ENCODE data around the gene QRICH1.
A peak's percentile ranks its signal among the peaks of the same experiment; 100 is the strongest.

The QRICH1 gene

DNA sequence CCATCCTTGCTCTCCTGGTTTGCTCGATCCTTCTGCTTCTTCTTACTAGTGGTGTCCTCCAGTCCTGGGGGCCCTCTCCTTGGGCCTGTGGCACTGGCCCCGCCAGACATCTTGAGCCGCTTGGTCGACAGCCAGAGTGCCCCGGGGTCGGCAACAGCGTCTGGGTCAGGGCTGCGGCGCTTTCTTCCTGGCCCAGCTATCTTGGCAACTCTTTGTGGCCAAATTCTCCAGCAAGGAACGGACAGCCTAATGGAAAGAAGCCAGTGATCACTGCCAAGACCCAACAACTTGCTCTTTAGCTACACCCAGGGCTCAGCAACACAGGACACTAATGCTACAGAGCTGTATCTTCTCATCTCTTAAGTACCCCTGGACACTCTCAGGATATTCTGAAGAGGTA is 25.2 kb upstream of the QRICH1 start:
- TF ChIP-seq, protein P1, sequence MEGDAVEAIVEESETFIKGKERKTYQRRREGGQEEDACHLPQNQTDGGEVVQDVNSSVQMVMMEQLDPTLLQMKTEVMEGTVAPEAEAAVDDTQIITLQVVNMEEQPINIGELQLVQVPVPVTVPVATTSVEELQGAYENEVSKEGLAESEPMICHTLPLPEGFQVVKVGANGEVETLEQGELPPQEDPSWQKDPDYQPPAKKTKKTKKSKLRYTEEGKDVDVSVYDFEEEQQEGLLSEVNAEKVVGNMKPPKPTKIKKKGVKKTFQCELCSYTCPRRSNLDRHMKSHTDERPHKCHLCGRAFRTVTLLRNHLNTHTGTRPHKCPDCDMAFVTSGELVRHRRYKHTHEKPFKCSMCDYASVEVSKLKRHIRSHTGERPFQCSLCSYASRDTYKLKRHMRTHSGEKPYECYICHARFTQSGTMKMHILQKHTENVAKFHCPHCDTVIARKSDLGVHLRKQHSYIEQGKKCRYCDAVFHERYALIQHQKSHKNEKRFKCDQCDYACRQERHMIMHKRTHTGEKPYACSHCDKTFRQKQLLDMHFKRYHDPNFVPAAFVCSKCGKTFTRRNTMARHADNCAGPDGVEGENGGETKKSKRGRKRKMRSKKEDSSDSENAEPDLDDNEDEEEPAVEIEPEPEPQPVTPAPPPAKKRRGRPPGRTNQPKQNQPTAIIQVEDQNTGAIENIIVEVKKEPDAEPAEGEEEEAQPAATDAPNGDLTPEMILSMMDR (IDR thresholded peaks at IDR 0.05; ENCODE audit: low read depth, low read length, poor library complexity, severe bottlenecking), result no peak
- no peak for TF ChIP-seq EZH2phosphoT487 (IDR thresholded peaks at IDR 0.05; ENCODE audit: borderline replicate concordance, low read length)
- H3F3A ChIP-seq (ENCODE audit: control insufficient read depth, insufficient read depth), result peaks cover 9% of the 10 kb centered on the region
- no peaks in the 10 kb centered on the region for H3K9me3 ChIP-seq (ENCODE audit: control insufficient read depth, insufficient read depth, low read length)
- no peaks in the 10 kb centered on the region for H4K20me1 ChIP-seq (ENCODE audit: control insufficient read depth, insufficient read depth, low read depth, low read length)
- H3K4me1 ChIP-seq (ENCODE audit: control insufficient read depth, low read length), result peaks cover 18% of the 10 kb centered on the region
- peaks cover 19% of the 10 kb centered on the region for H3K79me2 ChIP-seq (ENCODE audit: control insufficient read depth, low read length)
- peak overlapping the region; percentile 92 for H3K4me2 ChIP-seq (ENCODE audit: low read length)
- H3K36me3 ChIP-seq (ENCODE audit: control insufficient read depth, low read length), result peaks cover 59% of the 10 kb centered on the region
- no peaks in the 10 kb centered on the region for H3K27me3 ChIP-seq (ENCODE audit: control insufficient read depth, low read length)
- no peak overlapping the region for H3K27ac ChIP-seq (ENCODE audit: low read depth, low read length)
- no peaks in the 10 kb centered on the region for H3K9me2 ChIP-seq (replicated peaks; ENCODE audit: control insufficient read depth, low read length)
- peak overlapping the region; percentile 98 for H3K4me3 ChIP-seq (ENCODE audit: low read length)

DNA sequence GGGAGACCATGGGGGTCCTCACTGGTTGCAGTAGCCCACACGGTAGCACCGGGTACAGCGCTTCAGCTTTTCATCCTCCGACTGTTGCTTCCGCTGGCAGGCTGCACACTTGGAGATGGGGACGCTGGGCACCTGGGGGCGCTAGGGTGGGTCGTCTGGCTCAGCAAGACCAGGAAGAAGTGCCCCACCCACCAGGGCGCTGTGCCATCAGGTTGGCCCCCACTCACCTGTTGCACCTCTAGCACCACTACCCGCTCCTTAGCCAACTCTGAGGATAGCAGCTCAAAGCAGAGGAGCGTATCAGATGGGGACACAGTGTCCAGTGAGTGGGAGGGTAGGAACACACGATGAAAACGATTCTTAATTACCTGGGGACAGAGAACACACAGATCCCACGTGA is 18.4 kb upstream of the QRICH1 start:
- Histone ChIP-seq H3K27me3 (ENCODE audit: control insufficient read depth, low read length) (no peaks in the 10 kb centered on the region), H3K4me2 (ENCODE audit: low read length) (no peak overlapping the region), H3K27ac (ENCODE audit: low read depth, low read length) (no peak overlapping the region), H3K79me2 (ENCODE audit: control insufficient read depth, low read length) (no peaks in the 10 kb centered on the region), H3K4me1 (ENCODE audit: control insufficient read depth, low read length) (no peaks in the 10 kb centered on the region), H3K36me3 (ENCODE audit: control insufficient read depth, low read length) (peaks cover 86% of the 10 kb centered on the region), H4K20me1 (ENCODE audit: control insufficient read depth, insufficient read depth, low read depth, low read length) (no peaks in the 10 kb centered on the region), H3K9me2 (replicated peaks; ENCODE audit: control insufficient read depth, low read length) (no peaks in the 10 kb centered on the region), H3K4me3 (ENCODE audit: low read length) (no peak overlapping the region), H3F3A (ENCODE audit: control insufficient read depth, insufficient read depth) (no peaks in the 10 kb centered on the region), H3K9me3 (ENCODE audit: control insufficient read depth, insufficient read depth, low read length) (no peaks in the 10 kb centered on the region)
- TF ChIP-seq, protein P1 (IDR thresholded peaks at IDR 0.05; ENCODE audit: low read depth, low read length, poor library complexity, severe bottlenecking), result no peak
- TF ChIP-seq EZH2phosphoT487 (IDR thresholded peaks at IDR 0.05; ENCODE audit: borderline replicate concordance, low read length), result no peak

DNA sequence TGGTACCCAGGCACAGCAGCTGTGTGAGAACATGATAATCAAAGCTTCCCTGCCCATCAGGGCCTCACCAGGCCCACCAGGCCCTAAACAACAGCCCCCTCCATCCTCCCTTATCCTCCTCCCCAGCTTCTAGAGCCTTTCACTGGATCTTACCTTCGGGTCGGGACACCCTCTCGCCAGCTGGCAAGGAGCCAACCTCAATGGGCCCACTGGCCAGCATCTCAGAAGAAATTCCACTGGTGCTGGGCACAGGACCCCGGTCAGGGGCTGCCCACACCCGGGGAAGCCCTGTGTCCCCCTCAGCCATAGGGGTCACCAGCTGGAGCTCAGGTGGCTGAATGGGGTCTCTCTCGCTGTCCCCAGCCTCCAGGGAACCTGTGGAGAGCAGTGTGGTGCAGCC is 17.5 kb upstream of the QRICH1 start:
- H3K27ac ChIP-seq (ENCODE audit: low read depth, low read length), result no peak overlapping the region
- peaks cover 80% of the 10 kb centered on the region for H3K36me3 ChIP-seq (ENCODE audit: control insufficient read depth, low read length)
- no peaks in the 10 kb centered on the region for H3K4me1 ChIP-seq (ENCODE audit: control insufficient read depth, low read length)
- no peaks in the 10 kb centered on the region for H3F3A ChIP-seq (ENCODE audit: control insufficient read depth, insufficient read depth)
- no peaks in the 10 kb centered on the region for H3K9me2 ChIP-seq (replicated peaks; ENCODE audit: control insufficient read depth, low read length)
- no peaks in the 10 kb centered on the region for H3K9me3 ChIP-seq (ENCODE audit: control insufficient read depth, insufficient read depth, low read length)
- TF ChIP-seq, protein P1 (IDR thresholded peaks at IDR 0.05; ENCODE audit: low read depth, low read length, poor library complexity, severe bottlenecking), result no peak
- TF ChIP-seq EZH2phosphoT487 (IDR thresholded peaks at IDR 0.05; ENCODE audit: borderline replicate concordance, low read length), result no peak
- no peak overlapping the region for H3K4me3 ChIP-seq (ENCODE audit: low read length)
- H3K79me2 ChIP-seq (ENCODE audit: control insufficient read depth, low read length), result no peaks in the 10 kb centered on the region
- H3K4me2 ChIP-seq (ENCODE audit: low read length), result no peak overlapping the region
- no peaks in the 10 kb centered on the region for H4K20me1 ChIP-seq (ENCODE audit: control insufficient read depth, insufficient read depth, low read depth, low read length)
- no peaks in the 10 kb centered on the region for H3K27me3 ChIP-seq (ENCODE audit: control insufficient read depth, low read length)

All from DOHH2 (cell line).